Fibroblast of skin of back (primary cell): ENCODE results near the gene KNG1.

Source experiments
- DNase-seq: peaks from one replicate; pipeline ENCODE4 v3.0.0-alpha.2; 2013

KNG1 gene

DNA sequence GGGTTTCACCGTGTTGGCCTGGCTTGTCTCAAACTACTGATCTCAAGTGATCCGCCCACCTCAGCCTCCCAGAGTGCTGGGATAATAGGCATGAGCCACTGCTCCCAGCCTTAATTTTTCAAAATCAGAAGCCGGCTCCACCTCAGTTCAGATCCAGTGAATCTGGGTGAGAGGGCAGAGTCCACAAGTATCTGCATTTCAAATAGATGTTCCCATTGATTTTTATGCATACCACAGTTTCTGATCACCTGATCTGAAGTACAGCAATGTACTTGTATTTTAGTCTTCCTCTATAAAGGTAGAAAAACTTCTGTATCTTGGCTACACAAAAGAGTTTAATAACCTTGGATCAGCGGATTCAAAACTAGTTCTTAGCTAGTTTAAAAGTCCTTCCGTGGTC is 62.0 kb downstream of the KNG1 start:
- DNase-seq, result no peak

GRCh38 chr3:186782542-186783057 is 65.4 kb downstream of the KNG1 start:
- no peak for DNase-seq

- DNase-seq, result peak; percentile 89
These were observed 66.0 kb downstream of the KNG1 start, which contains the start of gene EIF4A2 for GRCh38 chr3:186783058-186783730. Gene EIF4A2, plus strand, starts transcription at chr3:186783577. Its CDS starts 34 bp downstream, at chr3:186783611.

DNA sequence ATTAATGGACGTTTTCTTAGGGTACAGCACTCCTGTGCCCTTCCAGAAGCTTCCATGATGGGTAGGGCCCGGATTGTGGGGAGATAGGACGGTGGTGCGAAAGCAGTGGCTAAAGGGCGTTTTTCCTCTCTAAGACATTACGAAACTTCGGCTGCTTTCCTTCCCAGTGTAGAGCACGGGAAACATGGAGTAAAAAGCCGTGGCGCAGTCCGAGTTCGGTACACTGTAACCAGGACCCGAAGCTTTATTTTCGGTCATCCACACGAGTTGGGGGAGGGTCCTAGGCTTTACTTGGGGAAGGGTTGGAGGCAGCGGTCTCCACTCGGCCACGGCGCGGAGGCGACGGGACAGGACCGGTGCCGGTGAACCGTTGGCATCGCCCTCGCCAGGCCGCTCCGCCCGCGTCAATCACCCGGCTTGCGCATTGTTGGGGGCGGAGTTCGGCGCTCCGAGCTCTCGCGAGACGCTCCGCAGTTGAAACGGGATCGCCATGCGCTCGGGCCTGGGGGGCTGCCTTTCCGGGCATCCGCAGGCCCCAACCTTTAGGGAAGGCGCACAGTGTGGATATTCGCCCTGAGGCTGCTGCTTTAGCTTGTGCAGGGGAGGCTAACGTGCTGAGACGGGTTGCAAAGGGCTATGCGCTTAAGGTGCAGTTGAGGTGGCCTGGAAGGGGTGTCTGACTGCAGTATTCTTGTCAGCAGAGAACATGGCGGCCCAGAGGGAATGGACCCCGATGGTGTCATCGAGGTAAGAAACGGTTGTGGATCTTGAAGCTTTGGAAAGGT is 66.8 kb downstream of the KNG1 start:
- DNase-seq, result peak; percentile 75

GRCh38 chr3:186784820-186785494 is 67.8 kb downstream of the KNG1 start:
- DNase-seq, result no peak

DNA sequence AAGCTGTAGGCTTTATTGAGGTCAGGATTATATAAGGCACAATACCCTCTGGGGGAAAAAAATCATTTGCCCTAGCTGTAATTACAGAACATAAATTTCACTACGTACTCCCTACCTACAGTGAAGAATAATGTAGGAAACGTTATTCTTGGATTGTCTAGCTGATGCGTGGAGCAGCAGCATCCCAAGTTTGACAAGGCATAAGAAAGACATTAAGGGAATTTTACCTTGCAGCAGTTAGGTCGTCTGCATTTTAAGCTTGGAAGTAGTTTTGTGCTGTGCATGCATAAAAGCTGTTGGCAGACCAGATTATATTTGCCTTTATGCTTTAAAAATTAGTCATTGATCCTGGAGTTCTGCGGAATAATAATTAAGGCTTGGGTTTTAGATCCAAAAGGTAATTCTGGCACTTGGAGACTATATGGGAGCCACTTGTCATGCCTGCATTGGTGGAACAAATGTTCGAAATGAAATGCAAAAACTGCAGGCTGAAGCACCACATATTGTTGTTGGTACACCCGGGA is 68.4 kb downstream of the KNG1 start:
- no peak for DNase-seq

- no peak for DNase-seq
These were observed 69.8 kb downstream of the KNG1 start for GRCh38 chr3:186786922-186787321.

- no peak for DNase-seq
These were observed 70.7 kb downstream of the KNG1 start for GRCh38 chr3:186787642-186788481.

DNA sequence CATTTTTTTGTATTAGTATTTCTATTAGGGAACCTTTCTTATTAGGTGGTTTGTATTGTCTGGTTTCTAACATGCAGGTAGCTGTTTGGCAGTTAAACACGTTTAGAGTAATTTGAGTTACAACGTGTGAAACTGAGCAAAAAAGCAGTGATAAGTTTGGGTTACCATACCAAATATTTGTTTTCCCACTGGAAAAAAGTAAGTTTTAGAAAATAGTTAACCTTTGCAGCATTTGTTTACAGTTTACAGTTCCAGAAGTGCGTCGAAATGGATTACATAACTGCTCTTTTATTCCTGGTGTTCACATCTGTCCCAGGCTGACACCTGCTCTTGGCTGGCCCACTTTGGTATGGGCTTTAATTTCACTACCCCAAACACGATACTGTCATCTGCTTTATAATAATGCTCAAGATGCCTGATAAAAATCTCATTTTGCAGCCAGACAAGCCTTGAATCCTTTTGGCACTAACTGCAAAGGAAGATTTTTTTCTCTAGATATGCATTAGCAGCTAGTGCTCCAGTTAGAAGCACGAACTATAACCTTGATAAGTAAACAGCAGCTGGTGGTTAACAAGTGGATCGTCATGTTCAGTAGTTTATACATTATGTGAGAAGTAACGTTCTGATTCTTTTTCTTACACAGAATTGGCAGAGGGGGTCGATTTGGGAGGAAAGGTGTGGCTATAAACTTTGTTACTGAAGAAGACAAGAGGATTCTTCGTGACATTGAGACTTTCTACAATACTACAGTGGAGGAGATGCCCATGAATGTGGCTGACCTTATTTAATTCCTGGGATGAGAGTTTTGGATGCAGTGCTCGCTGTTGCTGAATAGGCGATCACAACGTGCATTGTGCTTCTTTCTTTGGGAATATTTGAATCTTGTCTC is 71.6 kb downstream of the KNG1 start:
- DNase-seq, result no peak

DNA sequence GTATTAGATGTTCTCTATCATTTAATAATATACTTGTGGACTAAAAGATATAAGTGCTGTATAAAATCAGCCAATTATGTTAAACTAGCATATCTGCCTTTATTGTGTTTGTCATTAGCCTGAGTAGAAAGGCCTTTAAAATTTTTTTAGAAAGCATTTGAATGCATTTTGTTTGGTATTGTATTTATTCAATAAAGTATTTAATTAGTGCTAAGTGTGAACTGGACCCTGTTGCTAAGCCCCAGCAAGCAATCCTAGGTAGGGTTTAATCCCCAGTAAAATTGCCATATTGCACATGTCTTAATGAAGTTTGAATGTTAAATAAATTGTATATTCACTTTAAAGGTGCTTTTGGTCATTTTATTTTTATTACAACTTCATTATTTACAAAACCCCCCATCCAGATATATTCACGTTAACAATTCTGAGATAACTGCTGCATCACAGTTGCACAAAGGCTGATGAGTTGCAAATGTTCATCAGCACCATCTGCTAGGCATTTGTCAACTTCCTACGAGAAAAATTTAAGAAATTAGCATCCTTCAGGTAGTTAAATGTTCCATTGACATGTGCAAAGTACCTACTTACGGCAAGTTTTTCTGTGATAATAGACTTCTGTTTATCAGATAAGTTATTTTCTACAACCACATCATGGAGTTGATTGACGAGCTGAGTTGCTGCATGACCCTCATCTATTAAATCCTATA is 72.5 kb downstream of the KNG1 start:
- DNase-seq, result no peak

DNA sequence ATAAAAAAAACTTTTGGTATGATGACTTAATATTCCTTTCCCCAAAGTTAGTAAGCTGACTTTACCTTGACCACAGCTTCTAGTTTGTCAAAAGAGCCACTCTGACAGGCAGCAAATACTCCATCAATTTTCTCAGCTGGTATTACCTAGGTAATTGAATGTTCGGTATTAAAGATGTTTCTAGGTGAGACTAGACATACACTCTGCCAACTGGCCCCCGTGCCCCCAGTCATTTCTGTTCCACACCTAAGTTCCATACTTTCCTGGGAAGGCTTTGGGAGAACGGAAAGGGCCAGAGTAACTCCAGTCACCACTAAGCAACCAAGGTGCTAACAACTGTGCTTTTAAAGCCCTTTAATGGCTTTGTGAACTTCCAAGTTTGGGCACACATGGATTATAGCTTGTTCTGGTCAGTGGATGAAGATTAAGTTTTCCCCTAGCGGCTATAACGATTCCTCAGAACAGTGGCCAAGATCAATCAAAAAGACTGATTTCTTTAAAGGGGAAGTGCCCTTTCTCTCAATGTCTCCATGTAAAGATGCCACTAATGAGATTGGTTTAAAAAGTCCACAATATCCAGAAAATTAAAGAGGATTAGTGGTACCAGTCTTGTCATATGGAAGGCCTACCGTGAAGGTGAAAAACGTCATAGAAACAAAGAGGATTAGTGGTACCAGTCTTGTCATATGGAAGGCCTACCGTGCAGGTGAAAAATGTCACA is 73.3 kb downstream of the KNG1 start:
- DNase-seq, result peak; percentile 35
